Stimulated activated CD8-positive, alpha-beta memory T cell treated with anti-CD3 and anti-CD28 coated beads, Interleukin-7, amount 100 ng/mL, for 1 hour (primary cell): ENCODE measurements around the gene PPAN.

Experiments used
- DNase-seq, 2 donors: peaks; one replicate each; pipeline ENCODE4 v3.0.0-alpha.2; 2020; ENCODE audit warnings: low read depth in 2 of 2

PPAN gene

GRCh38 chr19:10106100-10106936 lies at the start of gene PPAN:
Gene PPAN, plus strand, starts transcription at chr19:10106362. Its CDS starts 33 bp downstream, at chr19:10106395.
- DNase-seq, result peak; percentile 88 to 90

- no peak for DNase-seq
Observed at GRCh38 chr19:10061717-10062310, 44.3 kb upstream of the PPAN start.

- no peak for DNase-seq
Observed at GRCh38 chr19:10068205-10068604, 38.0 kb upstream of the PPAN start.

GRCh38 chr19:10069046-10069445 lies 37.1 kb upstream of the PPAN start:
- DNase-seq, result no peak

GRCh38 chr19:10070730-10071446 lies 35.3 kb upstream of the PPAN start:
- DNase-seq, result no peak

- no peak for DNase-seq
Observed at GRCh38 chr19:10074153-10074552, 32.0 kb upstream of the PPAN start.

- no peak for DNase-seq
Observed at GRCh38 chr19:10076535-10076934, 29.6 kb upstream of the PPAN start.

- no peak for DNase-seq
Observed at GRCh38 chr19:10078329-10078728, 27.8 kb upstream of the PPAN start.

- DNase-seq, result no peak
Observed at GRCh38 chr19:10079031-10079453, 27.1 kb upstream of the PPAN start.

- no peak for DNase-seq
Observed at GRCh38 chr19:10083911-10084310, 22.3 kb upstream of the PPAN start.

- DNase-seq, result no peak
Observed at GRCh38 chr19:10084803-10085202, 21.4 kb upstream of the PPAN start.

- peak; percentile 65 to 75 for DNase-seq
Observed at GRCh38 chr19:10085641-10086590, 20.2 kb upstream of the PPAN start, which contains the start of gene SHFL. Gene SHFL, plus strand, starts transcription at chr19:10086317. Its CDS starts 111 bp downstream, at chr19:10086428.

- peak in 1 of 2 donors; percentile 29 for DNase-seq
Observed at GRCh38 chr19:10086591-10087192, 19.5 kb upstream of the PPAN start.

GRCh38 chr19:10087296-10088061 lies 18.7 kb upstream of the PPAN start:
- DNase-seq, result no peak

GRCh38 chr19:10088949-10089554 lies 17.1 kb upstream of the PPAN start:
- DNase-seq, result no peak

- no peak for DNase-seq
Observed at GRCh38 chr19:10089801-10090375, 16.3 kb upstream of the PPAN start.

- DNase-seq, result no peak
Observed at GRCh38 chr19:10091370-10091687, 14.8 kb upstream of the PPAN start.

GRCh38 chr19:10091895-10092641 lies 14.1 kb upstream of the PPAN start:
- DNase-seq, result no peak
